BJ (cell line): ENCODE results near the gene CPAMD8. TPM values are rescaled to one million over a fixed set of nuclear protein-coding genes. Genes with fewer than 3 reads are reported as not detected.

Experiments used
- CTCF ChIA-PET: fragments of 350-600 bp; formaldehyde crosslinking; extraction: SDS; loops from one replicate; lab custom pipeline; 2021; ENCODE audit warnings: antibody characterized with exemption, inconsistent platforms; lab: Yijun Ruan, JAX
- POLR2A ChIA-PET: fragments of 300-600 bp; sonication (Branson Sonifier 250); formaldehyde crosslinking; extraction: SDS; loops from one replicate; lab custom pipeline; 2021; ENCODE audit warnings: antibody characterized with exemption; lab: Charles Lee
- DNase-seq: peaks from one replicate; pipeline ENCODE4 v3.0.0-alpha.2; 2011; ENCODE audit warnings: low read depth
- H3K27me3 ChIP-seq: 2 replicates; pipeline ENCODE4 v1.6.0; 2011; ENCODE audit warnings: low read length; ENCODE audit not compliant: control insufficient read depth, insufficient read depth
- H3K36me3 ChIP-seq: 2 replicates; pipeline ENCODE4 v1.5.1; 2011; ENCODE audit warnings: low read length; ENCODE audit not compliant: control insufficient read depth, insufficient read depth
- H3K4me3 ChIP-seq: 2 replicates; pipeline ENCODE4 v1.5.1; 2011; ENCODE audit warnings: low read depth, mild to moderate bottlenecking, control low read depth, low read length
- CTCF ChIP-seq: IDR thresholded peaks from 2 replicates; pipeline ENCODE4 v1.5.1; 2011; ENCODE audit warnings: low read depth, mild to moderate bottlenecking, control low read depth, inconsistent platforms, low read length, moderate library complexity; ENCODE audit not compliant: insufficient read depth
- polyA plus RNA-seq: library from polyadenylated mRNA; depleted of rRNA; stranded (reverse); fragments of >200 nt; gene quantifications from 2 replicates; pipeline ENCODE4 v1.2.3, GENCODE V29; 2011

CPAMD8 gene
- polyA plus RNA-seq, 1 experiment, result 1.1 TPM

GRCh38 chr19:17035842-17036424 is 9.3 kb upstream of the CPAMD8 start:
- TF ChIP-seq CTCF, result no peak
- no peak for DNase-seq
- Histone ChIP-seq H3K27me3 (no peaks in the 10 kb centered on the region), H3K36me3 (no peaks in the 10 kb centered on the region), H3K4me3 (no peak overlapping the region)
- POLR2A ChIA-PET, result no interaction called here
- CTCF ChIA-PET, result interaction anchor here (0.6 to 1.8 kb wide), 2 partner anchors 16 to 321 kb away, joined by 3 to 6 read pairs; no protein-coding TSS in a partner anchor

- no peaks in the 10 kb centered on the region for H3K36me3 ChIP-seq
- no peak for DNase-seq
- peaks cover 11% of the 10 kb centered on the region for H3K27me3 ChIP-seq
- ChIA-PET CTCF (no interaction called here), POLR2A (no interaction called here)
- TF ChIP-seq CTCF, result no peak
- no peak overlapping the region for H3K4me3 ChIP-seq
Measured at GRCh38 chr19:17031741-17032140, 5.1 kb upstream of the CPAMD8 start.

GRCh38 chr19:17027535-17027975 is 945 bp upstream of the CPAMD8 start:
- DNase-seq, result no peak
- no peak for TF ChIP-seq CTCF
- Histone ChIP-seq H3K4me3 (no peak overlapping the region), H3K36me3 (no peaks in the 10 kb centered on the region), H3K27me3 (peaks cover 22% of the 10 kb centered on the region)
- ChIA-PET POLR2A (no interaction called here), CTCF (no interaction called here)

GRCh38 chr19:17025991-17026658 is 485 bp downstream of the CPAMD8 start:
- POLR2A ChIA-PET, result no interaction called here
- H3K36me3 ChIP-seq, result no peaks in the 10 kb centered on the region
- DNase-seq, result no peak

More at GRCh38 chr19:17025991-17026658, 485 bp downstream of the CPAMD8 start:
- Histone ChIP-seq H3K4me3 (no peak overlapping the region), H3K27me3 (peaks cover 22% of the 10 kb centered on the region)
- TF ChIP-seq CTCF, result no peak
- CTCF ChIA-PET, result no interaction called here
